ENCODE data around the gene SOX2.

DNA sequence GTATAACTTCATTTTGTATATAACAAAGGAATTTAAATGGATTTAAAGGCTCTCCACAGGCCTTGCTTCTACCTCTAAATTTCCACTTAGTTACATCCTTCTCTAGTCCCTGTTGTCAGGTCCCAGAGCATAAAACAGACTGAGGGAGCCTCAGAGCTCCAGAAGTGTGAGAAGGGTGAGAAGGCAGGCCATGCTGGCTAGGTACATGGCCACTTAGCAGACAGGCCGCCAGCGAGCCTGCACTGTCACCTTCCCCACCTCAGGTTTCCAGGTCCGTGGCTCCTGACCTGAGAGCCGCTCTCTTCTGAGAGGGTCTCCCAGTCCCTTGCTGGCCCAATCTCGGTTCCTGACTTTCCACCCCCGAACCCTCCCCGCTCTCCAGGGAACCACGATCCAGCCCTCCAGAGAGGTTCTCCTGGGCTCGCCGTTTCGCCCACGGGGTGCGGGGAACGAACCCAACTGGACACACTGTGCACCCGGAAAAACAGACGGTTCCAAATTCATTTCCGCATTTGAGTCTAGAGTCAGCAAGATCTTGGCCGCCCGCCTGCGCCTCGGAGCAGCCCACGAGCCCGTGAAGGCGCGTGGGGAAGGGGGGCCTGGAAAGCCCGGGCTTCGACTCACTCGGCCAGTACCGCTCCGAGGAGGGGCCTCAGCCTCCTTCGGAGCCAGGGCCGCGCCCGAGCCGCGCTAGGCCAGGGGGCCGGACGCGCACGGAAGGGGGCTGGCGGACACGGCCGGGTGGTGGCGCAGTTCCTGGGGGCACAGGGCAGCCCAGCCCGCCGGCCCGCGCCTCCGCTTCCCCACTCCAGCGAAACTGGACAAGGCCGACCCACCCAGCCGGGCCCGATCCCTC, 16.7 kb upstream of the SOX2 start:
- no peak for TF ChIP-seq EZH2phosphoT487 (IDR thresholded peaks at IDR 0.05; ENCODE audit: low read depth, severe bottlenecking, unreplicated experiment)
- TF ChIP-seq, protein P1, sequence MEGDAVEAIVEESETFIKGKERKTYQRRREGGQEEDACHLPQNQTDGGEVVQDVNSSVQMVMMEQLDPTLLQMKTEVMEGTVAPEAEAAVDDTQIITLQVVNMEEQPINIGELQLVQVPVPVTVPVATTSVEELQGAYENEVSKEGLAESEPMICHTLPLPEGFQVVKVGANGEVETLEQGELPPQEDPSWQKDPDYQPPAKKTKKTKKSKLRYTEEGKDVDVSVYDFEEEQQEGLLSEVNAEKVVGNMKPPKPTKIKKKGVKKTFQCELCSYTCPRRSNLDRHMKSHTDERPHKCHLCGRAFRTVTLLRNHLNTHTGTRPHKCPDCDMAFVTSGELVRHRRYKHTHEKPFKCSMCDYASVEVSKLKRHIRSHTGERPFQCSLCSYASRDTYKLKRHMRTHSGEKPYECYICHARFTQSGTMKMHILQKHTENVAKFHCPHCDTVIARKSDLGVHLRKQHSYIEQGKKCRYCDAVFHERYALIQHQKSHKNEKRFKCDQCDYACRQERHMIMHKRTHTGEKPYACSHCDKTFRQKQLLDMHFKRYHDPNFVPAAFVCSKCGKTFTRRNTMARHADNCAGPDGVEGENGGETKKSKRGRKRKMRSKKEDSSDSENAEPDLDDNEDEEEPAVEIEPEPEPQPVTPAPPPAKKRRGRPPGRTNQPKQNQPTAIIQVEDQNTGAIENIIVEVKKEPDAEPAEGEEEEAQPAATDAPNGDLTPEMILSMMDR (IDR thresholded peaks at IDR 0.05; ENCODE audit: poor library complexity): peak; percentile 40
- no peak for TF ChIP-seq EZH2 (IDR thresholded peaks at IDR 0.05; ENCODE audit: borderline replicate concordance)
